HG03439 (cell line): ENCODE data around the gene TIMP3.
"Not testable (repeated sequence)": the region's sequence is repeated elsewhere in the genome, so short reads cannot be mapped to it uniquely, and the experiment has no call there.

Source experiments
- ATAC-seq: cut with Tn5 transposase; IDR thresholded peaks from one replicate; pipeline ENCODE4 v1.9.1; 2021; ENCODE audit warnings: mild to moderate bottlenecking, moderate library complexity; ENCODE audit not compliant: unreplicated experiment

Gene TIMP3

GRCh38 chr22:32850591-32851517 lies 49.3 kb downstream of the TIMP3 start:
- no peak for ATAC-seq

DNA sequence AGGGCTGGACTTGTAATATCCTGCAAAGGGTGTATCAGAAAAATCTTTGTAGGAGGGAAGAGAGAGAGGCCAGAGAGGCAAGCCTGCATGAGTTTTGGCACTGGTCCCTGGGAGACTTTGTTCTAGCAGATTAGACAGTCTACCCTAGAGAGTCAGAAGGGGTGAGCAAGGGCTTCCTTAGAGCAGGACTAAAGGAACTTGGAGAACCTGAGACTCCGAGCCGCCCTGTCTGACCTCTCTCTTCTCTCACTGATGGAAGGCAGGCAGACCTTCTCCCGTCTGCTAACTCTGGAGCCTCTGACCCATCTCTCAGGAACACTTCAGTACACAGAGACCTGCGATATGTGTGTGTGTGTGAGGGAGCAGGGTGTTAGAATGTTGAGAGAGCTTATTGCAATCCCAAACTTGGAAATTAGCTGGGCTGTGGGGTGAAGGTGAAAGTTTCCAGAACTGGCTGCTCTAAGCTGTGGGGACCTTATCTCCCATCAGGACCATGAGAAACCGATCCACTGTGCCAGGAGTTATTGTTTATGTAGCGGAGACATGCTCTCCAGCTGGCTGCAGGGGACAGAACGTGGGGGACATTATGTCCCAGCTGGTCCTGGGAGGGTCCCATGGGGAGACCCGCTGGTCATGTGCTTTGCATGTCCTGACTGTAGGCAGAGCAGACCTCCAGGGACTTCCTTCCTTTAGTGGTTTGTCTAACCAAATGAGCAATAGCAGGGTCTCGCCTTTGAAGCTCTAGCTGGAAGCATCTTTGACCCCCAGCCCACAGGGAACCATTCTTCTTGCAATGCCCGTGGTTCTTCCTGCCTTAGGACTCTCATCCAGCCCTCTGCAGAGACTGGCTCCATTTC lies 51.1 kb downstream of the TIMP3 start:
- no peak for ATAC-seq

DNA sequence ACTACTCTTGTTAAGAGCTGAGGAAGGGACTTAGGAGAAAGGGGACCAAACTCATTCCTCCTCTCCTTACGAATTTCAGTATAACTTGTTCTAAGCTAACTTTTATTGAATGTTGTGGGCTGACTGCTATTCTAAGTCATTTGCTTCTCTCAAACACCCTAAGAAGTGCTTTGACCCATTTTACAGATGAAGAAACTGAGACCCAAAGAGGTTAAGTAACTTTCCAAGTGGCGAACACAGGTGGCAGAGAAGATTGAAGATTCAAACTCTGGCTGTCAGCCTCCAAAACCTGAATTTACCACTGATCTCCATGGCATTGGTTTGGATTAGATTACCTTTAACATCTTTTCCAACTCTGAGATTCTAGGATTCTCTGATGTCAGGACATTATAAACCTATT lies 52.2 kb downstream of the TIMP3 start:
- no peak for ATAC-seq

DNA sequence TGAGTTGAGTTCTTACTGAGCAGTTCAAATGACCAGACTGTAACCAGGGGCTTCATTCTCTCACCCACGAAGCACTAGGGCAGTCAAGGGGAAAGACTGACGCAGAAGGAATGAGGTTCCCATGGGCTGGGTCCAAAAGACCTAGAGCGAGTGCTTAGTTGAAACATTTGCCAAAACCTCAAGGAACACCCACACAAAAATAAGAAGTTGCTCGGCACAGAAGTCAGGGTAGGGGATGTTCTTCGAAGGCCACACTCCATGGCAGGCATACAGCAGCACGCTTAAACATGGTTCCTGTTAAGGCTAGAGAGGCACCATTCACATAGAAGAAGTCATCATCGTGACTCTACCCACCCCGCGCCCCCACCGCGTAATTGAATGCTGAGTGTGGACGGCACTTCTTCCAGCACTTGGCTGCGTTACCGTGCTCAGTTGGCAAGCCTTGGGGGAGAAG lies 52.9 kb downstream of the TIMP3 start:
- no peak for ATAC-seq

GRCh38 chr22:32855045-32855756 lies 53.7 kb downstream of the TIMP3 start:
- ATAC-seq, result no peak

- no peak for ATAC-seq
Observed at GRCh38 chr22:32858121-32858703, 56.7 kb downstream of the TIMP3 start.

DNA sequence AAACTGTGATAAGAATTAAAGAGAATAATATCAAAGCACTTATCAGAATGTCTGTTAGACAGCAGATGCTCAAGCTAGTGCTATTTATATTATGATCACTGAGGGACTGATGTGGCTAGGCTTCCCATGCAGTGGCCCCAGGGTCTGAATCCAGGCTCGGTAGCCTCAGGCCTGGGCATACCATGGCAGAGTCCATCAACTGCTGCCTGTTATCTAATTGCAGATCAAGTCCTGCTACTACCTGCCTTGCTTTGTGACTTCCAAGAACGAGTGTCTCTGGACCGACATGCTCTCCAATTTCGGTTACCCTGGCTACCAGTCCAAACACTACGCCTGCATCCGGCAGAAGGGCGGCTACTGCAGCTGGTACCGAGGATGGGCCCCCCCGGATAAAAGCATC lies 57.5 kb downstream of the TIMP3 start:
- ATAC-seq, result no peak

DNA sequence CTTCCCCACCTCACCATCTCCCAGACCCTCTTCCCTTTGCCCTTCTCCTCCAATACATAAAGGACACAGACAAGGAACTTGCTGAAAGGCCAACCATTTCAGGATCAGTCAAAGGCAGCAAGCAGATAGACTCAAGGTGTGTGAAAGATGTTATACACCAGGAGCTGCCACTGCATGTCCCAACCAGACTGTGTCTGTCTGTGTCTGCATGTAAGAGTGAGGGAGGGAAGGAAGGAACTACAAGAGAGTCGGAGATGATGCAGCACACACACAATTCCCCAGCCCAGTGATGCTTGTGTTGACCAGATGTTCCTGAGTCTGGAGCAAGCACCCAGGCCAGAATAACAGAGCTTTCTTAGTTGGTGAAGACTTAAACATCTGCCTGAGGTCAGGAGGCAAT lies 58.2 kb downstream of the TIMP3 start:
- ATAC-seq, result no peak

GRCh38 chr22:32861330-32861729 lies 59.8 kb downstream of the TIMP3 start:
- no peak for ATAC-seq

DNA sequence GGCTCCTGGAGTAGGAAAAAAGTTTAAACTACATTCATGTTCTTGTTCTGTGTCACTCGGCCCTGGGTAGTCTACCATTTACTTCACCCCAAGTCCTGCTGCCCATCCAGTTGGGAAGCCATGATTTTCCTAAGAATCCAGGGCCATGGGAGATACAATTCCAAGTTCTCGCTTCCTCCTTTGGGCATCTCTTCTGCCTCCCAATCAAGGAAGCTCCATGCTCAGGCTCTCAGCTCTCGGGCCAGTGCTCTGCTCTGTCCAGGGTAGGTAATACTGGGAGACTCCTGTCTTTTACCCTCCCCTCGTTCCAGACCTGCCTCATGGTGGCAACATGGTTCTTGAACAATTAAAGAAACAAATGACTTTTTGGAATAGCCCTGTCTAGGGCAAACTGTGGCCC lies 60.6 kb downstream of the TIMP3 start:
- ATAC-seq, result no peak

DNA sequence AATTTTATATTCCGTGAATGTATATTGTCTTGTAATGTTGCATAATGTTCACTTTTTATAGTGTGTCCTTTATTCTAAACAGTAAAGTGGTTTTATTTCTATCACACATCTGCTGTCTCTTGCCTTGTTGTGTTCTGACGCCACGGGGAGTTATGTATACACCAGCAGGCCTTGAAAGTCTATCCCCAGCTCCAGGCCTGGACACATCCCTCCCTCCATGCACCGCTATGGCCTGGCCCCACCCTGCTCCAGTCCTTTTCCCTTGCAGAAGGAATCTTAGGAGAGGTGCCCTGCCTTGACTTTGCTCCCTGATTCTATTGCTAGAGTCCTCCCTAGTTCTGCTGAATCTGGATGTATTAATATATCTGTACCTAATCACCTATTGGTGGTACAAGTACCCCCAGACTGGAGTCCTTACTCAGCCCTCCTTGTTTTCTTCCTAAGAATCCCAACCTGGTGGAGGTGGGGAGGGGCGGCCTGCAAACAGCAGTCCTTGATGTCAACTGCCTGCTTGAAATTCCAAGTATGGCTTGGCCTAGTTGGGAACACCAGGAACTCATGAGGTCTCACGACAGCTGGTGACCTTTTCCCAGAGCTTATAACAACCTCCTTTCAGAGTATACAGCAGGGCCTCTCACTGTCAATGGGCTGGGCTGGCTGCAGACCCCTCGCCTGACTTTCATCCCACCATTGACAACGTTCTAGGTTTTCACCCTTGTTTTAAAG lies 61.6 kb downstream of the TIMP3 start:
- ATAC-seq, result no peak

DNA sequence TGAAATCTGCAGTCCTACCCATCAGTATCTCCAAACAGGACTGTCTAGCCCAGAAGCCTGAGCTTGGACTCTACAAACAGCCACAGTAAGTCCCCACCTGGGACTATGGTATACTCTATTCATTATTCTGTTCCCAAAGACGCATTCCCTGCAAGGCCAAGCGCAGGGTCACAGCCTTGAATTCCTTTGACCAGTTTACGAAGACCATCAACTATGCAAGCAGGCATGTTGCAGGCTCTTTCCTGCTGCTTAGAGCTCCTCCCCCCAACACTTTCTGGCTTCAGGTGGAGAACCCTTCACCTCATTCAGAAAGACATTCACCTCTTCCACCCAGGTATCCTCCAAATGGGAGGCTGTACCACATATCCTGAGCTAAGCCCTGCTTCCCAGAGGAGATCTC lies 62.5 kb downstream of the TIMP3 start:
- ATAC-seq, result no peak

GRCh38 chr22:32864596-32864995 lies 63.1 kb downstream of the TIMP3 start:
- ATAC-seq, result no peak

DNA sequence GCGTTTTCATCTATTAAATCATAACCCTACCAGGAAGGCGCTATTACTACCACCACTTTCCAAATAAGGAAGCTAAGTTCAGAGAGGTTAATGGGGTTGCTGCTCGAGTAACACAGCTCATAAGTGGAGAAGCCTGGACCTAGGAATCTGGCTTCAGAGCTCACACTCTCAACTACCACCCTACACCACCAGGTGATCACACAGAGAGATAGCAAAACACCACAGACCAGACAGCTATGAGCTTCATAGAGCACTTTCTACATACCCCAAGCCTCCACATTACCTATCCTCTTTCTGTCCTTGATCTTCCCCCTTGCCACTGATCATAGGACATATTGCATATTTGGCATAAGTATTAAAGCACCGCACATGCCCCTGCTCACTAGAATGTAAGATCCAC lies 65.4 kb downstream of the TIMP3 start:
- no peak for ATAC-seq

GRCh38 chr22:32868946-32869345 lies 67.4 kb downstream of the TIMP3 start:
- ATAC-seq, result no peak

DNA sequence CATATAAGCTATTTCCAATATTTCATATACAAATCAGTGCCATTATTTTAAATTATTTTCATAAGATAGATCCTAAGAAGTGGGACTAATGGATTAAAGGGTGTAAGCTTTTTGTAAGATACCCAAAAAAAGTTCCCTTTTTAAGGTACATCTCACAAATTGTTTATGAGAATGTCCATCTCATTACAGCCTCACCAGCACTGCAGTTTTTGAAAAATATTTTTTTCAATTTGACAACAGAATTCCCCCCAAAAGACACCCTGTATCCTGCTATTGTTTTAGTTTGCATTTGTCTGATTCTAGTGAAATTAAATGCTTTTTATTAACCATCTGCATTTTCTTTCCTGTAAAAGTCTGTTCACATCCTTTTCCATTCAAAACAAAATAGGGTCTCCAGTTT lies 69.0 kb downstream of the TIMP3 start:
- ATAC-seq, result no peak

DNA sequence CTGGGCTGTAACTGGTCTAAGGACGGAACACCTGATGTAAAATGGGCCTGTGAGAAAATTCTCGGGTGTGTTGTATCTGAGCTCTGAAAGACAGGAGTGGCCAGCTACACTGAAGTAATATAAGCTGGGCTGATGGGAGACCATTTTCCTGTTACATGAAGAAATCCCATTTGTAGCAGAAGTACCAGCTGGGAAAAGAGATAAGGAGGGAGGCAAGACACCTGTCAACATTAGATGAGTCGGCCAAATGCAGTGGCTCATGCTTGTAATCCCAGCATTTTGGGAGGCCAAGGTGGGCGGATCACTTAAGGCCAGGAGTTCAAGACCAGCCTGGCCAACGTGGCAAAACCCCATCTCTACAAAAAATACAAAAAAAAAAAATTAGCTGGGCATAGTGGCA lies 72.1 kb downstream of the TIMP3 start:
- ATAC-seq, result not testable (repeated sequence)

GRCh38 chr22:32874385-32874784 lies 72.9 kb downstream of the TIMP3 start:
- ATAC-seq, result no peak

DNA sequence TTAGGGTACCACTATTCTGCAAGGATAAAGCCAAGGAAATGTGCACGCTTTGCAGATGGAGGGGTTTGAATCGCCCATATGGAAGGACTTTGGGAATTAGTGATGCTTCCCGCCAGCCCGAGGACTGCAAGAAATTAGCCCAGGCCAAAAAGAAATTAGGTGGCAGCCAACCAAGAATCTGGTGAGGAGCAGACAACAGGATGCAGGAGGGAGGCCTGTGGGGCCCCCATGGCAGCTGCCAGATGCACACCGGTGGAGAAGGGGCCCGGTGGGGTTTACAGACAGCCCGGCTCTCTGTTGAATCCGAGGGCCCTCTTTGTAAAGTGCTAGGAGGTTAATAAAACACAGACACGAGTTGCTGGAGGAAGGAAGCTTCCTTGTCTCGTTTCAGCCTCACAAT lies 73.5 kb downstream of the TIMP3 start:
- no peak for ATAC-seq

DNA sequence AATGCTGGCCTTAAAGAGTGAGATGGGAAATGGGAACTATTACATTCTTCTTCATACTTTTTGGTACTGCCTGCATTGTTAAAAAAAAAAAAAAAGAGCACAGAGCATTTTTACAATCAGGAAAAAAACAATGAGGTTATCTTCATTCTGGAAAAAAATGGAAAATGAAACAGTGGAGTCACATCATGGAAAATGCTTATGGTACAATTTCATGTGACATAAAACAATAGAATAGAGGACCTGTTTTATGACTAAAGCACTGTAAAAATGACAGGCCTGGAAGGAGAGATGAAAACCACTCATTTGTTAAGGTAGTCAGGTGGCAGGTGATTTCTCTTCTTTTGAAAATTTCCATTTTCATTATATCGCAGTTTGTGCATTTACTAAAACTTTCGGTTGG lies 75.0 kb downstream of the TIMP3 start:
- no peak for ATAC-seq
